Neutrophil (primary cell): ENCODE data around the gene TGFBR1.

Experiments used
- H3K27ac ChIP-seq: fragments of 200-600 bp; sonication (generic); 2 replicates; pipeline ENCODE4 v1.5.1; 2016; ENCODE audit warnings: mild to moderate bottlenecking, moderate library complexity
- H3K27me3 ChIP-seq: fragments of 200-600 bp; sonication (generic); 2 replicates; pipeline ENCODE4 v1.6.0; 2016; ENCODE audit warnings: mild to moderate bottlenecking
- H3K36me3 ChIP-seq: fragments of 200-600 bp; sonication (generic); 2 replicates; pipeline ENCODE4 v1.5.1; 2017
- H3K4me1 ChIP-seq, 2 experiments: fragments of 200-600 bp in 1 of 2; sonication (generic) in 1 of 2; 1 replicate in 1 of 2; 2 replicates in 1 of 2; pipeline versions ENCODE4 v1.5.1 to v1.6.1; 2013 to 2016; ENCODE audit warnings: low read depth in 1 of 2, low read length in 1 of 2, mild to moderate bottlenecking in 1 of 2, moderate library complexity in 1 of 2; ENCODE audit not compliant: control insufficient read depth in 1 of 2, insufficient read depth in 1 of 2
- H3K4me3 ChIP-seq, 2 experiments: fragments of 200-600 bp in 1 of 2; sonication (generic) in 1 of 2; 1 replicate in 1 of 2; 2 replicates in 1 of 2; pipeline ENCODE4 v1.5.1; 2013 to 2016; ENCODE audit warnings: low read depth in 1 of 2, low read length in 1 of 2, mild to moderate bottlenecking in 1 of 2, moderate library complexity in 1 of 2
- H3K9me3 ChIP-seq: fragments of 200-600 bp; sonication (generic); 2 replicates; pipeline ENCODE4 v1.5.1; 2016
- CTCF ChIP-seq: fragments of 200-600 bp; sonication (generic); IDR thresholded peaks from 2 replicates; pipeline ENCODE4 v1.5.1; 2016; ENCODE audit warnings: antibody characterized with exemption

Gene TGFBR1

DNA sequence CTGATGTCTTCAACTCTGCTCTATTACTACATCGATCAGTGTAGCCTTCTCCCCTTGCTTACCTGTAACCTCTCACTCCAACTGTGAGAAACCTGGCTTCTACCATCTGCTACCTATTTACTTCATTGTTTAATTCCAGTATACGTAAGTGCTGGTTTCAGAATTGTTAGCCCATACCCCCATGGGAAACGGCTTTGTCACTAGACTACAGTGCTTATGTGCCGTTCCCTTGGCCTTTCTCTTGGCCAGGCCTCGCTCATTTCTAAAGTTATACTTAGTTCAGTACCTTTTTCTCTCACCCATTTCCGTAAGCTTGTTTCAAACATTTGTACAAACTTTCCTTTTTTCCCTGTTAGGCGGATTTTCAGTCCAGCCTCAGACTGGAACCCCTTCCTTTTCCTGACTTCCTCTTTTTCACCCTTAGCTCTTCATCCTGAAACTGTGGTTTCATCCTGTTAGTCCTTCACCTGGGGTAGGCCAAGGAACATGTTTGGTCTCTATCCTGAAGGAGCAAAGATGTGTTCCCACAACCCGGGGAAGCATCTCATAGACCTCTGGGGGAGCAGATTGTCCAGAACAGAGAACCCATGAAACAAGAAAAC lies 95.1 kb downstream of the TGFBR1 start:
- TF ChIP-seq CTCF: no peak
- no peaks in the 10 kb centered on the region for H3K9me3 ChIP-seq
- H3K36me3 ChIP-seq: no peaks in the 10 kb centered on the region
- no peak overlapping the region for H3K27ac ChIP-seq
- no peak overlapping the region for H3K4me3 ChIP-seq
- H3K27me3 ChIP-seq: no peaks in the 10 kb centered on the region
- no peaks in the 10 kb centered on the region for H3K4me1 ChIP-seq

DNA sequence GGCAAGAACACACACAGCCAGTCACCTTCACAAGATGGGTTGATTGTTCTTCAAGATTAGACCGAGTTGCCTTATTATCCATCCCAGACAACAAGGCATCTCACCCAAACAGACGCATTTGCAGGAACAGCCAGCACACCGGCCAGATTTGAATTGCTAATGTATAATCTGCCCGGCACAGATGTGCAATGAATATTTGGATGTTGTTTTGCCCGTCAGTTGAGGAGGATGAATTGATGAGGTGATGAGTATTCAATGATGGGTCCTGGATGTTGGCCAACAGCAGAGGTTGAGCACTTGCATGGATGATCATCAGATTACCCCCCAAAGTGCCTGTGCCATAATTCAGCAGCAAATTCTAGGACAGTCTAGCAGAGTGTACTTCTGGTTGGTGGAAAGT lies 96.7 kb downstream of the TGFBR1 start:
- no peak for TF ChIP-seq CTCF
- no peaks in the 10 kb centered on the region for H3K4me1 ChIP-seq
- no peaks in the 10 kb centered on the region for H3K36me3 ChIP-seq
- no peaks in the 10 kb centered on the region for H3K27me3 ChIP-seq
- no peaks in the 10 kb centered on the region for H3K9me3 ChIP-seq
- H3K4me3 ChIP-seq: no peak overlapping the region
- H3K27ac ChIP-seq: no peak overlapping the region
